Caco-2 (cell line): ENCODE data around the gene ENOX1. TPM values are rescaled to one million over a fixed set of nuclear protein-coding genes. Genes with fewer than 3 reads are reported as not detected.

Experiments
- BruUV-seq: library from RNA; stranded (reverse); fragments of 400-500 nt; replicated peaks from 2 replicates; lab custom pipeline; 2021; lab: Mats Ljungman, UMichigan
- CTCF ChIA-PET: fragments of 300-600 bp; sonication (Branson Sonifier 250); formaldehyde crosslinking; loops from one replicate; lab custom pipeline; 2022; ENCODE audit warnings: antibody characterized with exemption; lab: Charles Lee
- POLR2A ChIA-PET: fragments of 300-600 bp; sonication (Branson Sonifier 250); formaldehyde crosslinking; loops from one replicate; lab custom pipeline; 2022; ENCODE audit warnings: antibody characterized with exemption; lab: Charles Lee
- DNase-seq, 2 experiments: peaks; one replicate each; pipeline versions ENCODE4 v3.0.0 to v3.0.0-alpha.2; 2020 to 2022
- H3K27me3 ChIP-seq: replicated peaks from 2 replicates; pipeline ENCODE4 v1.6.0; 2011; ENCODE audit warnings: low read length; ENCODE audit not compliant: control insufficient read depth, insufficient read depth
- H3K36me3 ChIP-seq: 2 replicates; pipeline ENCODE4 v1.5.1; 2011; ENCODE audit warnings: low read length; ENCODE audit not compliant: control insufficient read depth, insufficient read depth
- H3K4me1 ChIP-seq: fragments of 250-450 bp; sonication (Bioruptor Pico); 2 replicates; pipeline ENCODE4 v1.5.1; 2020; ENCODE audit warnings: mild to moderate bottlenecking
- H3K4me3 ChIP-seq: 2 replicates; pipeline ENCODE4 v1.5.1; 2011; ENCODE audit warnings: low read depth, mild to moderate bottlenecking, control low read depth, low read length
- H3K9me3 ChIP-seq: fragments of 250-450 bp; sonication (Bioruptor Pico); 2 replicates; pipeline ENCODE4 v1.5.1; 2020; ENCODE audit warnings: mild to moderate bottlenecking, moderate library complexity
- H3K27ac Mint-ChIP-seq: one replicate; pipeline ENCODE4 v1.8.0; 2022; ENCODE audit warnings: mixed read lengths; ENCODE audit not compliant: unreplicated experiment
- H3K27me3 Mint-ChIP-seq: one replicate; pipeline ENCODE4 v1.8.0; 2022; ENCODE audit warnings: mixed read lengths; ENCODE audit not compliant: insufficient read depth, unreplicated experiment
- H3K36me3 Mint-ChIP-seq: one replicate; pipeline ENCODE4 v1.8.0; 2022; ENCODE audit warnings: mild to moderate bottlenecking, mixed read lengths; ENCODE audit not compliant: insufficient read depth, unreplicated experiment
- H3K4me1 Mint-ChIP-seq: one replicate; pipeline ENCODE4 v1.8.0; 2022; ENCODE audit warnings: low read depth, mixed read lengths; ENCODE audit not compliant: unreplicated experiment
- H3K4me3 Mint-ChIP-seq: one replicate; pipeline ENCODE4 v1.8.0; 2022; ENCODE audit warnings: mild to moderate bottlenecking, moderate library complexity, mixed read lengths; ENCODE audit not compliant: unreplicated experiment
- H3K9me3 Mint-ChIP-seq: one replicate; pipeline ENCODE4 v1.8.0; 2022; ENCODE audit warnings: mixed read lengths; ENCODE audit not compliant: unreplicated experiment
- CTCF ChIP-seq, 2 experiments: fragments of 200-600 bp in 1 of 2; IDR thresholded peaks; 1 replicate in 1 of 2; 2 replicates in 1 of 2; pipeline versions ENCODE4 v1.5.1 to v1.8.0; 2011 to 2022; ENCODE audit warnings: antibody characterized with exemption in 1 of 2, control low read depth in 1 of 2, inconsistent platforms in 1 of 2, low read depth in 1 of 2, low read length in 1 of 2, mild to moderate bottlenecking in 1 of 2, moderate library complexity in 1 of 2; ENCODE audit not compliant: insufficient read depth in 1 of 2, severe bottlenecking in 1 of 2, unreplicated experiment in 1 of 2
- intact Hi-C: fragments of 100-400 bp; cut with micrococcal nuclease; formaldehyde crosslinking; loops from one replicate; pipeline ENCODE4 v1.10.0; 2022; ENCODE audit not compliant: unreplicated experiment
- total RNA-seq: library from RNA; stranded (reverse); gene quantifications from 2 replicates; pipeline ENCODE4 v1.2.3, GENCODE V29; 2022

ENOX1 gene
- total RNA-seq, 1 experiment from 2014 or later, result 9.1 TPM

- Mint-ChIP-seq H3K9me3 (no peaks in the 10 kb centered on the region), H3K36me3 (no peaks in the 10 kb centered on the region), H3K27me3 (no peaks in the 10 kb centered on the region), H3K4me1 (peaks cover 10% of the 10 kb centered on the region), H3K4me3 (no peak overlapping the region), H3K27ac (no peak overlapping the region)
- H3K36me3 ChIP-seq, result no peaks in the 10 kb centered on the region
- H3K4me1 ChIP-seq, result no peaks in the 10 kb centered on the region
- TF ChIP-seq CTCF (IDR thresholded peaks at IDR 0.05; ENCODE audit: insufficient read depth in 1 of 2, low read depth in 1 of 2, low read length in 1 of 2, severe bottlenecking in 1 of 2, unreplicated experiment in 1 of 2), result no peak
- ChIA-PET POLR2A (no interaction called here), CTCF (no interaction called here)
- H3K27me3 ChIP-seq, result no peaks in the 10 kb centered on the region
- H3K4me3 ChIP-seq, result no peak overlapping the region
- no peak for DNase-seq
- H3K9me3 ChIP-seq, result no peaks in the 10 kb centered on the region
- intact Hi-C loops, result no loop called here
- no TSS peak for BruUV-seq
Observed at GRCh38 chr13:43653395-43653794, 133.4 kb downstream of the ENOX1 start.

- Histone ChIP-seq H3K36me3 (no peaks in the 10 kb centered on the region), H3K9me3 (no peaks in the 10 kb centered on the region), H3K27me3 (no peaks in the 10 kb centered on the region), H3K4me1 (no peaks in the 10 kb centered on the region), H3K4me3 (no peak overlapping the region)
- H3K27me3 Mint-ChIP-seq, result no peaks in the 10 kb centered on the region
- no peak overlapping the region for H3K4me3 Mint-ChIP-seq
- H3K27ac Mint-ChIP-seq, result no peak overlapping the region
- POLR2A ChIA-PET, result no interaction called here
- no peak for DNase-seq
- TF ChIP-seq CTCF (IDR thresholded peaks at IDR 0.05; ENCODE audit: insufficient read depth in 1 of 2, low read depth in 1 of 2, low read length in 1 of 2, severe bottlenecking in 1 of 2, unreplicated experiment in 1 of 2), result no peak
- H3K4me1 Mint-ChIP-seq, result peaks cover 10% of the 10 kb centered on the region
- intact Hi-C loops, result no loop called here
- CTCF ChIA-PET, result no interaction called here
- H3K9me3 Mint-ChIP-seq, result no peaks in the 10 kb centered on the region
- no TSS peak for BruUV-seq
- H3K36me3 Mint-ChIP-seq, result no peaks in the 10 kb centered on the region
Observed at GRCh38 chr13:43652760-43653159, 134.0 kb downstream of the ENOX1 start.

- H3K27me3 Mint-ChIP-seq, result no peaks in the 10 kb centered on the region
- no peak overlapping the region for H3K4me3 Mint-ChIP-seq
- H3K27ac Mint-ChIP-seq, result no peak overlapping the region
- no peak for DNase-seq
- Histone ChIP-seq H3K27me3 (no peaks in the 10 kb centered on the region), H3K9me3 (no peaks in the 10 kb centered on the region), H3K36me3 (no peaks in the 10 kb centered on the region), H3K4me1 (no peaks in the 10 kb centered on the region), H3K4me3 (no peak overlapping the region)
- H3K4me1 Mint-ChIP-seq, result peaks cover 10% of the 10 kb centered on the region
- CTCF ChIA-PET, result no interaction called here
- H3K36me3 Mint-ChIP-seq, result no peaks in the 10 kb centered on the region
- no peak for TF ChIP-seq CTCF (IDR thresholded peaks at IDR 0.05; ENCODE audit: insufficient read depth in 1 of 2, low read depth in 1 of 2, low read length in 1 of 2, severe bottlenecking in 1 of 2, unreplicated experiment in 1 of 2)
- H3K9me3 Mint-ChIP-seq, result no peaks in the 10 kb centered on the region
- intact Hi-C loops, result no loop called here
- no TSS peak for BruUV-seq
- POLR2A ChIA-PET, result no interaction called here
Observed at GRCh38 chr13:43650882-43651281, 135.9 kb downstream of the ENOX1 start.
